Stimulated activated CD4-positive, alpha-beta T cell treated with anti-CD3 and anti-CD28 coated beads, TNF-alpha, amount 100 ng/mL, for 48 hours (primary cell): ENCODE results near the gene RALGPS2.

Experiments
- DNase-seq, 3 donors: peaks; one replicate each; pipeline ENCODE4 v3.0.0-alpha.2; 2020; ENCODE audit warnings: low read depth in 3 of 3

Gene RALGPS2, protein sequence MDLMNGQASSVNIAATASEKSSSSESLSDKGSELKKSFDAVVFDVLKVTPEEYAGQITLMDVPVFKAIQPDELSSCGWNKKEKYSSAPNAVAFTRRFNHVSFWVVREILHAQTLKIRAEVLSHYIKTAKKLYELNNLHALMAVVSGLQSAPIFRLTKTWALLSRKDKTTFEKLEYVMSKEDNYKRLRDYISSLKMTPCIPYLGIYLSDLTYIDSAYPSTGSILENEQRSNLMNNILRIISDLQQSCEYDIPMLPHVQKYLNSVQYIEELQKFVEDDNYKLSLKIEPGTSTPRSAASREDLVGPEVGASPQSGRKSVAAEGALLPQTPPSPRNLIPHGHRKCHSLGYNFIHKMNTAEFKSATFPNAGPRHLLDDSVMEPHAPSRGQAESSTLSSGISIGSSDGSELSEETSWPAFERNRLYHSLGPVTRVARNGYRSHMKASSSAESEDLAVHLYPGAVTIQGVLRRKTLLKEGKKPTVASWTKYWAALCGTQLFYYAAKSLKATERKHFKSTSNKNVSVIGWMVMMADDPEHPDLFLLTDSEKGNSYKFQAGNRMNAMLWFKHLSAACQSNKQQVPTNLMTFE

DNA sequence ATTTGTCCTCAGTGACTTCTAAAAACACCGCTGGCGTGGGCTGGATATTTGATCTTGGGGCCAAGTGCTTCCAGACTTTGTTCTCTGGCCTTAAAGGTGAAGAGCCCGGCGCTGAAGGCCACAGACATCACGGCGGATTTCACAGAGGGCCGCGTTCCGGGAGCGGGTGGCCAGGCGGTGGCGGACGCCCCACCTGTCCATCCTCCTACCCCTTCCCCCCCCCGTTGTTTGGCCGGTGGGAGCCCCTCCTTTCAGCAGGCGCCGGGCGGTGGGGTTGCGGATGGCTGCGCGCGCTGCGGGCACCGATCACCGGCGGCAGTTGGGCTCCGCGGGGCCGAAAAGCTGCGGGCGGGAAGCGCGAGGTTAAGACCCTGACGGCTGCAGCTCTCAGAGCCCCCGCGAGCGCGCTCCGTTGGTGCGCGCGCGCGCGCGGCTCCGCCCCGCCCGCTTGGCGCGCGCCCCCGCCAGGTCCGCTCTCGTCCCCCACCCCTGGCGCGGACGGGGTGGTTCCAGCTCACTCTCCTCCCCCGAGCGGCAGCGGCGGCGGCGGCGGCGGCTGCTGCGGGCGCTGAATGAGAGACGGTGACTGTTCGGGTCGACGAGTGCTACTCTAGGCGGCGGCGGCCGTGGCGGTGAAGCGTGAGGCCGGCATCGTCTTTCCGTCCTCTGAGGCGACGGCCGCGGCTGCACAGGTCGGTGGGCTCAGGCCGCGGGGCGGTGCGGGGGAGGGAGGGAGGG lies at the start of gene RALGPS2:
RALGPS2 (plus strand) TSS at position 517 of the 738 bp plus-strand sequence. CDS start 51,521 bp downstream, outside the sequence.
- peak in 2 of 3 donors; percentile 26 to 57 for DNase-seq

DNA sequence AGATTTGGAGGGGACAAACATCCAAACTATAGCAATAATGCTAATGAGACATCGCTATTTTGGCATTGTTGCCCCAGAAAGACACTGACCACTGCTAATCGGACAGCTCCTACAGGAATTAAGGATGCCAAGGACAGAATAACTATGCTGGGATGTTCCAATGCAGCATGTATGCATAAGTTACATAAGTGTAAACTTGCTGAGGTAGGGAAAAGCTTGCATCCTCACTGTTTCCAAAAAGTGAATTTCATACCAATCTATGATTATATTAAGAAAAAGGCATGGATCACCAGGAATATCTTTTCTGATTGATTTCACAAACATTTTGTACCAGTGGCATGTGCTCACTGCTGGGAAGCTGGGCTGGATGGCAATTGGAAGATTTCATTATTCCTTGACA lies 45.8 kb upstream of the RALGPS2 start:
- no peak for DNase-seq

DNA sequence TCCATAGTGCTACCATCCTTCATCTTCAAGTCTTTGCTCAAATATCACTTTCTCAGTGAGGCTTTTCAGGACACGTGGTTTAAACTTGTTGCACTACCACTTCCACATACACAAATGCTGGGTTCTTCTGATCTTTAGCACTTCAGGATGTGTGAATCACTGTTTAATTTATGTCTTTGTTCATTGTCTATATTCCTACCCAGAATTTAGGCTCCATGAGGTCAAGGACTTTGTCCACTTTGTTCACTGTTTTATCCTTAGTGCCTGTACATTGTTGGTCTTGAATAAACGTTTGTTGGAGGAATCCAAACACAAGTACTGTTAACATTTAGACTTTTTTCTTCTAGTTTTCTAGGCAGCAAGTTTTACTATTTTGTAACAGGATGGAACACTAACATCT lies 42.6 kb upstream of the RALGPS2 start:
- no peak for DNase-seq

DNA sequence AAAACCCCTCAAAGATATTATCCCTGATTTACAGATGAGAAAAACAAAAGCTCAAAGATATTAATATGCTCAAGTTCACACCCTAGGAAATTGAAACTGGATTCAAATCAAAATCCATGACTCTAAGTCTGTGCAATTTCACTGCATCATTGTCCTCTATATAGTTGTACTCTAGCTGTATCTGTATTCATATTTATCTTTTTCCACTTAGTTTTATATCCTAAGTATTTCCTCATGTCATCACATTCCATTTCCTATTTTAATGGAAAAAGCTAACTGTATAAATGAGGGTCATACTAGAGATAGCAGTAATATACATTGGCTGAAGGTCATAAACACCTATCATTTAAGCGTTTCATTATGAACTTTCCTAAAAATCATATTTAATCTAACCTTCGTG lies 42.2 kb upstream of the RALGPS2 start:
- DNase-seq: no peak

DNA sequence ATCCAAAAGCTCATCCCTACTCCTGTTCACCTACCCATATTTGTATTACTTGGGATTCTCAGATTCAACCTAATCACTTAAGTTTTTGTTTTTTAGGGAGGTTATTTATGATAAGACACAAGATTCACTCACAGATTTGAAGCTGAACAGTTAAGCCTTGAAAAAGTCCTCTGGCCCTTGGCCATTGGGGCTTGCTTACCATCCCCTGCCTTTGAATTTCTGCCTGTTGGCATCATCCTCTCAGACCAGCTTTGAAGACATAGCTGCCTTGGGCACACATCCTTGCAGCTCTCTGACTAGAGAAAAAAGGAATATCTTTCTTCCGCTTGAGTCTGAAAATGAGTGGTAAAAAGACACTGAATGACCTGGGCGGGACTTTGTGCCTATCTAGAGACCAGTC lies 41.8 kb upstream of the RALGPS2 start:
- DNase-seq: no peak

DNA sequence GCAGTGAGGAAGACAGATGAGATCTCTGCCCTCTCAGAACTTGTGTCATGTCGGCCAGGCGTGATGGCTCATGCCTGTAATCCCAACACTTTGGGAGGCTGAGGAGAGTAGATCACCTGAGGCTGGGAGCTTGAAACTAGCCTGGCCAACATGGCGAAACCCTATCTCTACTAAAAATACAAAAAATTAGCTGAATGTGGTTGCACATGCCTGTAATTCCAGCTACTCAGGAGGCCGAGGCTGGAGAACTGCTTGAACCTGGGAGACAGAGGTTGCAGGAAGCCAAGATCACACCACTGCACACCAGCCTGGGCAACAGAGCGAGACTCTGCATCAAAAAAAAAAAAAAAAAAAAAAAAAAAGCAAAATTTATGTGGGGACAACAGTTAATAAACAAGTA lies 40.9 kb upstream of the RALGPS2 start:
- no peak for DNase-seq

DNA sequence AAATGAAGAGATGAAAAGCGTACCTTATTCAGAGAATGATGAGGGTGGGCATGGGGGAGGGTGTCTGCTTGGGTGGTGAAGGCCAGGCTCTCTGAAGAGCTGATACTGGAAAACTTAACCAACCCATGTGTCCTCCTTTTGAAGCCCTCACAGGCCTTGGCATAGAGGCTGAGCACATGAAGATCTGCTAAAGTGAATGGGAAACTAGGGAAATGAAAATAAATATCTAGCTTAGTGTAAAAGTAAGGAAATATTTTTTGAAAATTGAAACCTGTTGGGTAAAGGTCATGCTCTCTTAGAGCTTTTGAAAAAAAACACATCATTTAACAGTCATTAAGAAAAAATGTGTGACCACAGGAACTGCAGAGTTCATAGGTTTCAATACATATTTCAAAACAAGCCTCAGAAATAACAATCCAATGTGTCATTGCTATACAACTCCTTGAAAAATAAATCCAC lies 40.5 kb upstream of the RALGPS2 start:
- DNase-seq: no peak

DNA sequence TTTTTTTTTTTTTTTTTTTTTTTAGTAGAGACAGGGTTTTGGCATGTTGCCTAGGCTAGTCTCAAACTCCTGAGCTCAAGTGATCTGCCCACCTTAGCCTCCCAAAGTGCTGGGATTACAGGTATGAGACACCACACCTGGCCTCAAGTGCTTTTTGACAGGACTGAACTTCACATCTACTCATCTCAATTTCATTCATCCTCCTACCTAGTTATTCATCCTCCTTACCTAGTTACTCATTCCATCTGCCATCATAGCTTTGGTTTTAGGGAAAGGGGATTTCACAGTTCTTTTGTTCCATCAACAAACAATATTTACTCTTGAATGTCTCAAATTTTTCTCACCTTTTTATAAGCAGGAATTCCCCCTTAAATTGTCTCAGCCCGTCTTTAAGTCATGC lies 38.6 kb upstream of the RALGPS2 start:
- DNase-seq: no peak

DNA sequence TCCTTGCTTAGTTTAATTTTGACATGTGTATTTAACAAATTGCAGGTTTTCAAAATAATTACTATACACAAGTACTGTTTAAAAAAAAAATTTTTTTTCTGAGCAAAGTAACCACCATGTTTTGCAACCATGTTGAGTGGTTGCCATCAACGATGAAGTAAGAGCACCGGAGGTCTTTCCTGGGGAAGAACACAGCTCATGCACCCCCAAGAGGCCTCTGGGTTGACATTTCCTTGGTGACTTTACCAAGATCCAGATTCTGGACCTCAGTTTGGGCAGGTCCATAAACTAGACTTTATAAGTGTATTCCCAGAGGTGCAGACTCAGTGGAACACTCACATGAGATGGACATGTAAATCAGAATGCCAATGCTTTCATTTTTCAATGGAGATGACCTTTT lies 36.8 kb upstream of the RALGPS2 start:
- no peak for DNase-seq

DNA sequence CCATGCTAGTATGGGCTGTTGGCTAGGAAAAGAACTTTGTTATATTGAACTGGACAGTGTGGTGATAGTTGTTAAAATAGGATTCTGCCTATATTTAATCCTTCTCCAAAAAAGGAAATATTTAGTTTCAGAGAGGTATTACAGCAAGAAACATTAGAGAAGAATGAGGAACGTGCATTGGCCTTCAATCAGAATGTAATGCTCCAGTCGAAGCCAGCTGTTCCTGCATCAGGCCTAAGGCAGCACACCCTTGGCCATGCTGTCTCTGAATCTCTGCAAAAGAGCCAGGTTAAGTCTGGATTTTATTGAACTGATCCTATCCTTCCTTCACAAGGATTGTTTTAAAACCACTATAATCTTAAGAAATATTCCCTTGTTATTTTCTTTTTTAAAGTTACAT lies 35.3 kb upstream of the RALGPS2 start:
- no peak for DNase-seq

DNA sequence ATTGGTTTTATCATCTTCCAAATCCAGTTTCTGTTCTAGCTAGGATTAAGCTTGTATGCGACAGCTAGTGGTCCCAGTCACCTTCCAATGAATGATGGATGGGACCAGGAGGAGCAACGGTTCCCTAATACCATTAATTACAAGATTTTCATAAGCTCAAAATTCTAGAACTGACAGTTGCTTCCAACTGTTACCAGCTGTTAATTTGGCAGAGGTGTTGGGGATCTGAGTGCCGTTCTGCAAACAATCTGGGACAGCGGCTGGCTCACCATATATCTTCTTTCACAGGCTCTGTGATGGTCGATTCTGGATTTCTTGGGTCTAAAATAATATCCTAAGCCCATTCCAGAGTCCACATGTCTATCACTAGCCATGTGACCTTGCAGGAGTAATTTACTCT lies 34.5 kb upstream of the RALGPS2 start:
- DNase-seq: no peak

DNA sequence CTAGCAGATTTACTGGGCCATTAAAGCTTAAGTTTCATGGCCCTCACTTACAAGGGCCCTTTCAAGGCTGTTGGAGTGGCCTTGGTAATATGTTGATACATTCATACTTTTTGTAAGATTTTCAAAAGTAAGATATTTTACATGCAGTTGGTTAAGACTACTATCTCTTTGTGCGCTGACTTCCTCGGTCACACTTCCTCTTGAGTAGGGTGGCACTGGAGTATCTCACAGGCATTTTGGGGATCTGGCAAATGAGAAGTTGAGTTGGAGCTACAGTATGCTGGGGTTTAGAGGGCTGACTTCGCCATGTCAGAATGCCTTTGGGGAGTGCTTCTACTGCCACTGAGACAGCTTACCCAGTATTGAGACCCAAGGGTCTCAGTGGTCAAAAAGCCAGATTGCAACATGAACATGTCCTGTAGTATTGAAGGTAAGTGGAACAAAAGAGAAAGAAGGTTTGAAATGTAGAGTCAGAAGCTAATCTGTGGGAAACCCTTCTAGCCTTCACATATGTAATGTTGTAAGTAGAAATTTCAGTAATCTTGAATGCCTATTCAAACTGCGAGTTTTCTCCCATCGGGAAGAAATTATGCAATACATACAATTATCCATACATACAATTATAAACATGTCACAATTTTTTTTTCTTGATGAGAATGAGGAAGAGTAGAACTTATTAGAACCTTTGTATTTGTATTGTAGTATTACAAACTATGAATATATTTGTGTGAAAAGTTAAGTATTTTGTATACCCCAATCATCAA lies 32.3 kb upstream of the RALGPS2 start:
- no peak for DNase-seq

DNA sequence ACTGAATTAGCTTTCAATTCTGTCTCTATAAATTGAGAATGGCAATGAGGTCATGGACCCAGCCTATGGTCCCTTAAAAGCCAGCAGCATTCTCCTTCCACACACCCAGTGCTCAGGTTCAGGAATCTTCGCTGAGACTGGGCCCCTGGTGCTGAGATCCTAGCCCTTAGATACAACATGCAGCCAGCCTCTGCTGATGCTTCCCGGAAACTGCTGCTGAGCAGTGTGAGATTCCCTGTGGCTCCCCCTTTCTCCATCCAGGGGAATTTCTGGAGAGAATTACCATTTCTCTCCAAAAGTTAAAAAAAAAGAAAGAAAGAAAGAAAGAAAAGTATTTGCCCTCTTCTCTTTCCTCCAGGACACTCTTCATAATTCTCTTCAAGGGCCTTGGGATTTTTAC lies 31.7 kb upstream of the RALGPS2 start:
- no peak for DNase-seq

DNA sequence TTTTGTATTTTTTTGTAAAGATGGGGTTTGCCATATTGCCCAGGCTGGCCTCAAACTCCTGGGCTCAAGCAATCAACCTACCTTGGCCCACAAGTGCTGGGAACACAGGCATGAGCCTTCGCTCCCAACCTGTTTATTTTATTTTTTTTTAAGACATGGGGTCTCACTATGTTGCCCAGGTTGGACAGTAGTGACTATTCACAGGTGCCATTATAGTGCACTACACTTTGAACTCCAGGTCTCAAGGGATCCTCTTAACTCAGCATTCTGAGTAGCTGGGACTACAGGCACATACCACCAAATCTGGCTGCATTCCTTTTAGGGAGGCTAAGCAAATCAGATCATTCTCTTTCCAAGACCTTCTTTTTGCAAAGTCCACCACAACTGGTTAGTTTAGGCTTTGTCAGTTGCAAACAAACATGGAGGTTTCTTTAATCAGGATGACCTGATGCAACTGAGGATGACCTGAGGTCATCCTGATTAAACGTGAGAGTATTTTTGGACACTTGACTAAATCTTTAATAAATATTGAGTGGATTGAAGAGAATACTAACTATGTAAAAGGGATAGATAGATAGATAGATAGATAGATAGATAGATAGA lies 30.0 kb upstream of the RALGPS2 start:
- no peak for DNase-seq

DNA sequence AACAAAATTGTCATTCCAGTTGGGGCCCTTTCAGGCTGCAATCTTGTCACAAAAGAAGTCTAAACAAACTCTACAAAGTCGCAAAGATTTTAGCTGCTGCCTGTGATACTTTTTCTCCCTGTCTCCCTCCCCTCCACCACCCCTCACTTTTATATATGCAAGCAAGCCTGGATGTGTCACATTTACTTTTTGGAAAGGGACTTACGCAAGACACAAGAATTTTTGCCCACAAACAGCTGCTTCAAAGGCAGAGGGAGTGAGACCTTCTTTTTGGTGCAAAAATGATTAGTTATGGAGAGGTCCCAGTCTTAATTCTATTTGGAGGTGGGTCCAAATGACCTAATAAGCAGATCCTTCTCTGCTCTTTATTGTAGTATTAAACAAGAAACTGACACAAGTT lies 22.9 kb upstream of the RALGPS2 start:
- no peak for DNase-seq

DNA sequence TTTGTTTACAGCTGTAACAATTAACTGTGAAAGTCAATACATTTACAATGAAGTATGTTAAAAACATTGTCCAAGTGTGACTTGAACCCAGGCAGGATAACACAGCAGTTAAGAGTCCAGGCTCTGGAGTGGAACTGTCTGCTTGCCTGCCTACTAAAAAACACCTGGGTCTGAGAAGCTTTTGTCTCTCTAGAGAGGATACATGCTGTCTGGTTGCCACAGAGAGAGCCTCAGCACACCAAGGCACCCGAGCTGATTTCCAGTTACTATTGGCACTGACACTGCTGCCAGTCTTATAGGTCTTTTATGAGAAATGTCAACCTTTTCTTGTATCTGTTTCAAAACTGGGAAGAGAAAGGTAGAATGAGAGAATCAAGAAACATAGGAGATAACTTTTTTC lies 20.2 kb upstream of the RALGPS2 start:
- no peak for DNase-seq

DNA sequence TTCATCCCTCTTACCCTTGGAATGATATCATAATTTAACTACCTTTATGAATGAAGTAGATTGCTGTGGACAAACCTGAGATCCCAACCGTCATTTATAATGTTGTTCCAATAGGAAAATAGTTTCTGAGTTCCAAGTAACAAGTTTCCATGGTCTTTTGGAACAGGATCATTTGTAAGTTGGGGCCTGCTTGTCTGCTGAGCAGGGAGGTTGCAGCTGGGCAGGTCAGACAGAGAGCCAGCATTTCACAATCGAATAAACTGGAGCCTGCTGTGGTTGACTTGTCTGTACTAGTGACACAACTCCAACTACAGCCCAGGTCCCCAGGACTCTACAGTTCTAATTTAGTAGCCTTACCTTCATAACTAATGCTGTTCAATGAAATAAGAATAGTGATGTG lies 18.6 kb upstream of the RALGPS2 start:
- DNase-seq: no peak

DNA sequence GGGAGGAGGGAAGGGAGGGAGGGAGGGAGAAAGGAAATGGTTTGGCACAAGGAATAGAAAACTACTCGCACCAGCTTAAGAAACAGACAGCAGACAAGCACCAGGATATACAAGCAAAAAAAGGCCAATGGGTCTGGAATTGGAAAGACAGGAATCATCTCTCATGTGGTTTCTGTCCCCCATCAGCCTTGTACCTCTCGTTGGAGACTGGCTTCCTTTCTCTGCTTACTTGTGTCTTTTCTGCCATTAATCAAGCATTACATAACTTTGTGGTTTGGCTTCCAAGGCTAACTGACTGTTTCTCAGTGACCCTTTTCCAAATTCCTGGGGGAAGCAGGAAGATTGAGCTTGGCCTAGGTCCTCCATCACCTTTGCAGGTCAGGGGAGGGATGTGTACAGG lies 11.8 kb upstream of the RALGPS2 start:
- no peak for DNase-seq

DNA sequence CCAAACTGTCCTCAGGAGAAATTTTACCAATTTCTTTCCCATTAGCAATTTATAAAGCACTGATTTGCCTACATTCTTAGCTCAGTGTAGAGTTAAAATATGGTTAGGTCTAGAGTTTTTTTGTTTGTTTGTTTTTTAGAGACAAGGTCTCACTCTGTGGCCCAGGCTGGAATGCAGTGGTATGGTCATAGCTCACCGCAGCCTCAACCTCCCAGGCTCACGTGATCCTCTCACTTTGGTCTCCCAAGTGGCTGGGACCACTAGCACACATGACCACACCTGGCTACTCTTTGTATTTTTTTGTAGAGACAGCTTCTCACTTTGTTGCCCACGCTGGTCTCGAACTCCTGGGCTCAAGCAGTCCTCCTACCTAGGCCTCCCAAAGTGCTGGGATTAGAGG lies 10.6 kb upstream of the RALGPS2 start:
- DNase-seq: no peak

DNA sequence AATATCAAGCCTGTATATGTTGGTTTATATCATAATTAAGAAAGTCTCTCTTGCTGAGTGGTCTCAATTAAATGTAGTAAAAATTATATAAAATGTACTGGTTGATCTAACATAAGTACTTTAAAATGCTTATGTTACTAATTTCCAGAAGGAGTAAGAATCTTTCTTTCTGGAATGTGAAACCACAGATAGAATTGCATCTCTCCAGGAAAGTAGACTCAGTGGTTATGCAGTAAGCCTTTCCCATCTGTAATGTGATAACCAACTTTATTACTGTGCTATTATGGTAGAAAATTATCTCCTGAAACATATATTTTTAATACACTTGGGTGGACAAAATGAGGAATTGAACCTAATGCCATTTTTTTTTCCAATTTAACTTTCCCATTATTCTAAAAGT lies 8.9 kb upstream of the RALGPS2 start:
- no peak for DNase-seq

DNA sequence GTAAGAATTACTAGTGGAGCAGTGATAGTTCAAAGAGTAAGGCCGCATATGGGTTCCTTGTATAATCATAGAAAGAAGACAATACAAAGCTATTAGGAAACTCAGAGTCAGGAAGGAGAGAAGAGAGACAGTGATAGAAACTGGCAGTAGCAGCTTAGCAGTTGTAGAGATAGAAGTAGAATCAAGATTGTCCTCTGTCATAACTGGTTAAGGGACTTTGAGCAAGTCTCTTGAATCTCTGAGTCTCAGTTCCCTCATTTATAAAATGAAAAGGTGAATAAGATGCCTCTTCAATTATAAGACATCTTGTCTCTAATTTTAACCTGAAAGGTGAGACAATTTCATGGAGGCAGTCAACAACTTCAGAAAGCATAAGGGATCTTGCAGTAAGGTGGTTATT lies 6.5 kb upstream of the RALGPS2 start:
- no peak for DNase-seq

DNA sequence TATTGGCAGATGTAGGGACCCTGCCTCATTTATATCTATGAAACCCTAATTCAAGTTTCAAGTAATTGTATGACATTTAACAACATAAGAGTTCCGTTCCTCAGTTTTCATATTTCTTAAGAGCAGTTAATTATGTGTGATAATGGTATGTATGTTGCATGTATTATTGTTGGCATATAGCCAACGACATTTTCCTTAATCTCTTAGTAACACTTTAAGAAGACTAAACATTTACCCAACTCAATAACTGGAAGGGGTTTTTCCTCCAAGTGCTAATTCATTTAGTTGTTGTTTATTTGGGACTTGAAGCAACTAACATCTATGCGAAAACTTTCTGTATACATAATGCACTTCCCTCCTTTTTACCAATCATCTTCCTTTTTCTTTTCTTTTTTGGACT lies 1.5 kb upstream of the RALGPS2 start:
- DNase-seq: no peak
